ENCODE data around the gene CYBA. TPM values are rescaled to one million over a fixed set of nuclear protein-coding genes. Genes with fewer than 3 reads are reported as not detected.

CYBA gene
- total and polyA plus RNA-seq, 2 of the 13 experiments (the other 11 are each of a cell fraction or from before 2014, with no cell fraction given): 196 to 250 TPM

- ChIA-PET POLR2A (interaction anchor here (5.2 kb wide), 1 partner anchor 11 kb away, joined by 51 read pairs; the partner anchor contains the start of gene MVD), CTCF (ENCODE audit: low intra/inter-chr PET ratio, low total read pairs) (no interaction called here)
These were observed 1.9 kb upstream of the CYBA start for GRCh38 chr16:88652762-88653063.

GRCh38 chr16:88651989-88652761, 1.3 kb upstream of the CYBA start:
- peak overlapping the region in 2 of 3 experiments; percentile 94 to 100; a peak in 4 of 6 replicates for H3K4me3 ChIP-seq (replicated peaks in 1 of 3; ENCODE audit: insufficient read depth in 1 of 3, low read depth in 2 of 3, low read length in 3 of 3)
- ATAC-seq (no peak), FAIRE-seq (no peak), DNase-seq (ENCODE audit: low spot score) (no peak)
- in situ Hi-C loops (cut with HindIII; ENCODE audit: extremely low pct_ligation_motif_present, low pct_unique_long_range_greater_than_20kb): no loop called here
- H3K9me3 ChIP-seq (ENCODE audit: low read length): no peaks in the 10 kb centered on the region
- ChIA-PET POLR2A (interaction anchor here (5.2 kb wide), 1 partner anchor 11 kb away, joined by 51 read pairs; the partner anchor contains the start of gene MVD), CTCF (ENCODE audit: low intra/inter-chr PET ratio, low total read pairs) (no interaction called here)
- no peaks in the 10 kb centered on the region for H3K27me3 ChIP-seq (ENCODE audit: control insufficient read depth in 1 of 2, insufficient read depth in 2 of 2, low read length in 2 of 2)
- H3K27ac ChIP-seq (ENCODE audit: extremely low read length, insufficient read depth, low read length): peak overlapping the region; percentile 88
- peak overlapping the region; percentile 97 for H3K4me2 ChIP-seq (ENCODE audit: low read depth, low read length)
- intact Hi-C loops (cut with micrococcal nuclease; ENCODE audit: unreplicated experiment): loop anchor here (2.0 to 5.0 kb wide), 2 partner anchors 33 to 55 kb away; no protein-coding TSS in a partner anchor
- H3K36me3 ChIP-seq (replicated peaks in 1 of 2; ENCODE audit: control insufficient read depth in 1 of 2, insufficient read depth in 2 of 2, low read length in 2 of 2): peaks cover 7 to 33% of the 10 kb centered on the region in 2 experiments
- peaks cover 23% of the 10 kb centered on the region for H3K79me2 ChIP-seq (ENCODE audit: insufficient read depth, low read length)
- peaks cover 27% of the 10 kb centered on the region for H3K4me1 ChIP-seq (ENCODE audit: insufficient read depth, low read length)
- TSS peak; percentile 95 for BruUV-seq (replicated peaks)
- H3K9ac ChIP-seq (ENCODE audit: insufficient read depth, low read depth, low read length): peak overlapping the region; percentile 86
- WGBS (ENCODE audit: low lambda C conversion rate): 90% methylated on average over 15 of the region's 29 CpGs
- H2AFZ ChIP-seq (ENCODE audit: low read length): no peak overlapping the region
- H4K20me1 ChIP-seq (ENCODE audit: insufficient read depth, low read length): peaks cover 8% of the 10 kb centered on the region; the same call in 1 of the 2 replicates
- no peak for TF ChIP-seq NFIC (IDR thresholded peaks at IDR 0.05; ENCODE audit: low read length)
- 0 out of 2 replicates have a peak, but pooled peaks have one; percentile 27 for TF ChIP-seq SETDB1 (CRISPR knock-in tag; IDR thresholded peaks at IDR 0.05; ENCODE audit: borderline replicate concordance)
- no peak; the same call in 1 of the 2 replicates for TF ChIP-seq ZNF598 (CRISPR knock-in tag; IDR thresholded peaks at IDR 0.05; ENCODE audit: borderline replicate concordance)
- TF ChIP-seq ZNF333 (CRISPR knock-in tag; IDR thresholded peaks at IDR 0.05; ENCODE audit: borderline replicate concordance): peak; percentile 20; the same call in 1 of the 2 replicates
- TF ChIP-seq ZNF460 (CRISPR knock-in tag; IDR thresholded peaks at IDR 0.05; ENCODE audit: borderline replicate concordance): 0 out of 2 replicates have a peak, but pooled peaks have one; percentile 1
- TF ChIP-seq ZNF816 (CRISPR knock-in tag; IDR thresholded peaks at IDR 0.05; ENCODE audit: borderline replicate concordance): no peak
- no peak for TF ChIP-seq ZSCAN22 (CRISPR knock-in tag; IDR thresholded peaks at IDR 0.05)
- 0 out of 2 replicates have a peak, but pooled peaks have one; percentile 70 for TF ChIP-seq GLI4 (CRISPR knock-in tag; IDR thresholded peaks at IDR 0.05; ENCODE audit: borderline replicate concordance)
- 0 out of 2 replicates have a peak, but pooled peaks have one; percentile 31 for TF ChIP-seq ZNF558 (CRISPR knock-in tag; IDR thresholded peaks at IDR 0.05; ENCODE audit: borderline replicate concordance)
- TF ChIP-seq ZIK1 (CRISPR knock-in tag; IDR thresholded peaks at IDR 0.05; ENCODE audit: borderline replicate concordance, low read depth): 0 out of 2 replicates have a peak, but pooled peaks have one; percentile 39

More at GRCh38 chr16:88652762-88653063, 1.9 kb upstream of the CYBA start:
- Histone ChIP-seq H4K20me1 (ENCODE audit: insufficient read depth, low read length) (peaks cover 12% of the 10 kb centered on the region; the same call in 1 of the 2 replicates), H3K27ac (ENCODE audit: extremely low read length, insufficient read depth, low read length) (peak overlapping the region; percentile 88), H2AFZ (ENCODE audit: low read length) (no peak overlapping the region), H3K9me3 (ENCODE audit: low read length) (no peaks in the 10 kb centered on the region), H3K79me2 (ENCODE audit: insufficient read depth, low read length) (peaks cover 28% of the 10 kb centered on the region), H3K4me1 (ENCODE audit: insufficient read depth, low read length) (peaks cover 27% of the 10 kb centered on the region), H3K9ac (ENCODE audit: insufficient read depth, low read depth, low read length) (no peak overlapping the region), H3K4me3 (replicated peaks in 1 of 3; ENCODE audit: insufficient read depth in 1 of 3, low read depth in 2 of 3, low read length in 3 of 3) (no peak overlapping the region), H3K4me2 (ENCODE audit: low read depth, low read length) (no peak overlapping the region), H3K36me3 (replicated peaks in 1 of 2; ENCODE audit: control insufficient read depth in 1 of 2, insufficient read depth in 2 of 2, low read length in 2 of 2) (peaks cover 8 to 38% of the 10 kb centered on the region in 2 experiments), H3K27me3 (ENCODE audit: control insufficient read depth in 1 of 2, insufficient read depth in 2 of 2, low read length in 2 of 2) (no peaks in the 10 kb centered on the region)
- 92% methylated on average over 3 of the region's 8 CpGs for WGBS (ENCODE audit: low lambda C conversion rate)
- in situ Hi-C loops (cut with HindIII; ENCODE audit: extremely low pct_ligation_motif_present, low pct_unique_long_range_greater_than_20kb): no loop called here
- TF ChIP-seq GLI4 (CRISPR knock-in tag; IDR thresholded peaks at IDR 0.05; ENCODE audit: borderline replicate concordance) (no peak), ZFY (CRISPR knock-in tag; IDR thresholded peaks at IDR 0.05) (no peak), ZNF331 (CRISPR knock-in tag; IDR thresholded peaks at IDR 0.05) (no peak), TFAP4 (IDR thresholded peaks at IDR 0.05; ENCODE audit: borderline replicate concordance, low read depth) (no peak)
- FAIRE-seq: no peak
- no peak for DNase-seq (ENCODE audit: low spot score)
- no peak for ATAC-seq
- BruUV-seq (replicated peaks): no TSS peak
- intact Hi-C loops (cut with micrococcal nuclease; ENCODE audit: unreplicated experiment): loop anchor here (5.0 kb wide), 1 partner anchor 55 kb away; no protein-coding TSS in a partner anchor
